Measurements from ENCODE around the gene CYP4A11. TPM values are rescaled to one million over a fixed set of nuclear protein-coding genes. Genes with fewer than 3 reads are reported as not detected.
"Not testable (repeated sequence)": the region's sequence is repeated elsewhere in the genome, so short reads cannot be mapped to it uniquely, and the experiment has no call there.

The CYP4A11 gene, protein sequence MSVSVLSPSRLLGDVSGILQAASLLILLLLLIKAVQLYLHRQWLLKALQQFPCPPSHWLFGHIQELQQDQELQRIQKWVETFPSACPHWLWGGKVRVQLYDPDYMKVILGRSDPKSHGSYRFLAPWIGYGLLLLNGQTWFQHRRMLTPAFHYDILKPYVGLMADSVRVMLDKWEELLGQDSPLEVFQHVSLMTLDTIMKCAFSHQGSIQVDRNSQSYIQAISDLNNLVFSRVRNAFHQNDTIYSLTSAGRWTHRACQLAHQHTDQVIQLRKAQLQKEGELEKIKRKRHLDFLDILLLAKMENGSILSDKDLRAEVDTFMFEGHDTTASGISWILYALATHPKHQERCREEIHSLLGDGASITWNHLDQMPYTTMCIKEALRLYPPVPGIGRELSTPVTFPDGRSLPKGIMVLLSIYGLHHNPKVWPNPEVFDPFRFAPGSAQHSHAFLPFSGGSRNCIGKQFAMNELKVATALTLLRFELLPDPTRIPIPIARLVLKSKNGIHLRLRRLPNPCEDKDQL
- polyA plus RNA-seq (ENCODE audit: insufficient read length) = 59.8 TPM
- long read RNA-seq, donor 1, transcript CYP4A11-201 (12 exons, 2,530 nt) = major isoform, 6 of 25 reads
- long read RNA-seq, donor 1, partial matches to known transcripts = 16 of 25 reads
- long read RNA-seq, donor 1, other reads (novel, unspliced or antisense) = 0 of 25 reads
- long read RNA-seq, donor 2, transcript CYP4A11-201 (12 exons, 2,530 nt) = major isoform, 9 of 11 reads
- long read RNA-seq, donor 2, partial matches to known transcripts = 0 of 11 reads
- long read RNA-seq, donor 2, other reads (novel, unspliced or antisense) = 0 of 11 reads
- long read RNA-seq, donor 3, transcript CYP4A11-201 (12 exons, 2,530 nt) = major isoform, 7 of 7 reads
- long read RNA-seq, donor 3, partial matches to known transcripts = 0 of 7 reads
- long read RNA-seq, donor 3, other reads (novel, unspliced or antisense) = 0 of 7 reads
- long read RNA-seq, donor 4 = 0 reads
- long read RNA-seq, donor 5, partial matches to known transcripts = 0 of 5 reads
- long read RNA-seq, donor 5, other reads (novel, unspliced or antisense) = 0 of 5 reads
- long read RNA-seq, donor 6, partial matches to known transcripts = 0 of 3 reads
- long read RNA-seq, donor 6, other reads (novel, unspliced or antisense) = 0 of 3 reads
- long read RNA-seq, donor 7, partial matches to known transcripts = 0 of 1 reads
- long read RNA-seq, donor 7, other reads (novel, unspliced or antisense) = 0 of 1 reads
- long read RNA-seq, donor 8, transcript CYP4A11-201 (12 exons, 2,530 nt) = major isoform, 6 of 10 reads
- long read RNA-seq, donor 8, partial matches to known transcripts = 0 of 10 reads
- long read RNA-seq, donor 8, other reads (novel, unspliced or antisense) = 0 of 10 reads

- no peak for DNase-seq
These were observed at the start of gene CYP4A11 for GRCh38 chr1:46941135-46941694. Gene CYP4A11, minus strand, starts transcription at chr1:46941476. Its CDS starts 43 bp downstream, at chr1:46941433.

GRCh38 chr1:46990541-46990940, 49.3 kb upstream of the CYP4A11 start:
- DNase-seq = not testable (repeated sequence)

- no peak for DNase-seq
These were observed 42.7 kb upstream of the CYP4A11 start for GRCh38 chr1:46983830-46984586.

GRCh38 chr1:46983166-46983829, 42.0 kb upstream of the CYP4A11 start:
- DNase-seq = no peak

DNA sequence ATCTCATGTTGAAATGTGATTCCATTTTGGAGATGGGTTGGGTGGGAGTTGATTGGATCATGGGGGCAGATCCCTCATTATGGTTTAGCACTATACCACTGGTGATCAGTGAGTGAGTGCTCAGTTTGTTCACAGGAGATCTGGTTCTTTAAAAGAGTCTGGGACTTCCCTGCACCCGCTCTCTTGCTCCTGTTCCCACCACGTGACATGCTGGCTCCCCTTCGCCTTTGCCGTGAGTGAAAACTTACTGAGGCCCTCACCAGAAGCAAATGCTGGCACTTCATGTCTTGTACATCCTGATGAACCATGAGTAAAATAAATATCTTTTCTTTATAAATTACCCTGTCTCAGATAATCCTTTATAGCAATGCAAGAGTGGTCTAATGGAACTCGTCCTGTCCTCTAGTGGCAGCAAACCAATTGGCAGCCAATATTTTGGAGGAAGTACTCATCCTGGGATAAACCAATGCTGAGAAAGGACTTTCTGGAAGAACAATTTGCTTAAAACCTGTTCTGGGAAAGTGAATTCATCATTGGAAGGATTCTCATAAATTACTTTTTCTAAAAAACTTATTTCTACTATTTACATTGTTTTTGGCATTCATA, 27.8 kb upstream of the CYP4A11 start:
- no peak for DNase-seq

- not testable (repeated sequence) for DNase-seq
These were observed 21.0 kb upstream of the CYP4A11 start for GRCh38 chr1:46962272-46962671.

DNA sequence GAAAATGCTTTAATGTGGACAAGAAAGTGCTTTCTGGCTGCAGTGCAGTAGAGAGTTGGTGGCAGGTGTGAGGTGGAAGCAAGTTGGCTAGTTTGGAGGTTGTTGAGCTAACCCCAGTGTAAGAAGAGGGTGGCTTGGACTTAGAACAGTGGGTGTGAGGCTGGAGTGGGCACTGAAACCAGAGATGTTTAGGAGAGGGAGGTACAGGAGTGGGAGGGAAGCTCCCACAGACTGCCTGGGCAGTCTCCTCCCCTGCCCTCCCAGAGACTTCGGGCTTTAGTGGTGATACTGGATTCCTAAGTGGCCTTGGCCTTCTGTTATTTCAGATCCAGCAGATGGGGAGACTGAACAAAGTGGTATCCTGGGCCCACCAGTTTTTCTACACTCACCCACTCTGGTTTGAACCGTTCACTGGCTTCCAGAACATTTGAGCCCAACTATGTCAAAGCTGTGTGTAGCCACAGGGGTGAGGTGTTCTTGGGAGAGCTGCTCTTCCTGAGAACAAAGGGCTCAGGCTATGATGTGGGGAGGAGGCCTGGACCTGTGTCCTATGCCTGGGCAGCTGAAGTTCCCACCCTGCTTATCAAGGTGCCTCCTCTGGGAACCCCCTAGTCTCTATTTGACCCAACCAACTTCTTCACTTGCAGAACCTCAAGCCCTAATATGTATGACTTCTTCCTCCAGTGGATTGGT, 19.9 kb upstream of the CYP4A11 start:
- DNase-seq = no peak

DNA sequence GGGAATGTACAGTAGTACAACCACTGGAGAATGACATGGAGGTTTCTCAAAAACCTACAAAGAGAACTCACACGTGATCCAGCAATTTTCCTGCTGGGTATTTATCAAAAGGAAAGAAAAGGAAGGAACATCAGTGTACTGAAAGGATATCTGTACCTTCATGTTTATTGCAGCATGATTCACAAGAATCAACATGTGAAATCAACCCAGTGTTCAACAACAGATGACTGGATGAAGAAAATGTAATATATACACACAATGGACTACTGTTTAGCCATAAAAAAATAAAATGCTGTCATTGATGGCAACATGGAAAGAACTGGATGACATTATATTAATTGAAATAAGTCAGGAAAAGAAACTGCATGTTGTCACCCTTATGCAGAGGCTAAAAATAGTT, 19.0 kb upstream of the CYP4A11 start:
- no peak for DNase-seq

DNA sequence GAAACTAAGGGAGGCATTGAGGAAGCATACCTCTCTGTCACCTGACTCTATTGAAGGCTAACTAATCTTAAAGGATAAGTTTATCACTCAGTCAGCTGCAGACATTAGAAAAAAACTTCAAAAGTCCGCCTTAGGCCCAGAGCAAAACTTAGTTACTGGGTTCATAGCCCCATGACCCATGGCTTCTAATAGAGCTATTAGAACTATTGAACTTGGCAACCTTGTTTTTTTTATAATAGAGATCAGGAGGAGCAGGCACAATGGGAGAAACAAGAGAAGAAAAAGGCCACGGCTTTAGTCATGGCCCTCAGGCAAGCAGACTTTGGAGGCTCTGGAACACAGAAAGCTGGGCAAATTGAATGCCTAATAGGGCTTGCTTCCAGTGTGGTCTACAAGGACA, 13.8 kb upstream of the CYP4A11 start:
- DNase-seq = not testable (repeated sequence)

DNA sequence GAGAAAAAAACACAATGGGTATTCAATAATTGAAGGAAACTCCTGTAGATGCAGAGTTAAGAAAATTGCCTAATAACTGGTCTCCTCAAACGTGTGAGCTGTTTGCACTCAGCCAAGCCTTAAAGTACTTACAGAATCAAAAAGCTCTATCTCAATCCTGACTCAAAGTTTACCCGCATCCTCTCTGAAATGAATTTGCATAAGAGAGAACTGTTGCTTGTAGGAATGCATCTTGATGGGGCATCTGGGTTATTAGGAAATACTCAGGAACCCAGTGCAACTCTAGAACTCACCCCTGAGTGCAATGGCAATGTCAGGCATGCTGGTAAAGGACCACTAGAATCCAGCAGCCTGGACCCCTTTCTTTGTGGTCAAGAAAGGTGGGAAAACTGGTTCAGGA, 12.6 kb upstream of the CYP4A11 start:
- DNase-seq = not testable (repeated sequence)

GRCh38 chr1:46949417-46949666, 8.1 kb upstream of the CYP4A11 start:
- DNase-seq = not testable (repeated sequence)

DNA sequence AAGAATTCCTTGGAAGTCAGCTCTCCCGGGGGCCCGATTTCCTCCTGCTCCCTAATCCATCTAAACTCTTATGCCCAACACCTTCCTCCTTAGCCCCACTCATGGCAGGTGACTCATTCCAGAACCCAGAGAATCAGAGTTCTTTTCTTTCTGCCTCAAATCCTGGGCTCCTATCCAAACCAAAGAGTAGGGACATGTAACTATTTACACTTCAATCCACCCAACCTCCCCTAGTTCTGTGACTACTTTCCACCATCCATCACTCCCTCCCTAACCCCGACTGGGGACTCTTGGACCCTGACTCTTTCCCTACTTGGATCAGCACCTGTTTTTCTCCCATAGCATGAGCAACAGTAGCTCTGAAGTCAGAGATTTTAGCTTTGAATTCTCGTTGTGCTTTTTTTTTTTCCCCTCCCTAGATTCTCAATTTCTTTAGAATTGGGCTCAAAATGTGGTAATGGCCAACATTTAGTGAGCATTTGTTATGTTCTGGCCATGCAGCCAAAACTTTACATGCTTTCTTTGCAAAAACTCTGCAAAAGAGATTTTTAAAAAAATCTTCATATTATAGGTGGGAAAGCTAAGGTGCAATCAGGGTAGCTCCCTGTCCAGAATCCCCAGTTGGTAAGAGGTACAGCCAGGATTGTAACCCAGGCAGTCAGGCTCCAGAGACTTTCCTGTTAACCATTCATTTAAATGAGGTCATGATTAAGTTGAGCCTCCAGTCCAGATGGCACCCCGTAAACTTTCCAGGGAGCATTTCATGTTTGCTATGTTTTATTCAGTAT, 7.5 kb upstream of the CYP4A11 start:
- no peak for DNase-seq

DNA sequence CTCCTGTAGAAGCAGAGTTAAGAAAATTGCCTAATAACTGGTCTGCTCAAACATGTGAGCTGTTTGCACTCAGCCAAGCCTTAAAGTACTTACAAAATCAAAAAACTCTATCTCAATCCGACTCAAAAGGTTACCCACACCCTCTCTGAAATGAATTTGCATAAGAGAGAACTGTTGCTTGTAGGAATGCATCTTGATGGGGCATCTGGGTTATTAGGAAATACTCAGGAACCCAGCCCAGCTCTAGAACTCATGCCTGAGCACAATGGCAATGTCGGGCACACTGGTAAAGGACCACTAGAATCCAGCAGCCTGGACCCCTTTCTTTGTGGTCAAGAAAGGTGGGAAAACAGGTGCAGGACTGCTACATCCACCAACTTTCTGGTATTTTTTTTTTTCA, 6.4 kb upstream of the CYP4A11 start:
- DNase-seq = not testable (repeated sequence)

GRCh38 chr1:46942086-46942485, 810 bp upstream of the CYP4A11 start:
- DNase-seq = no peak

DNA sequence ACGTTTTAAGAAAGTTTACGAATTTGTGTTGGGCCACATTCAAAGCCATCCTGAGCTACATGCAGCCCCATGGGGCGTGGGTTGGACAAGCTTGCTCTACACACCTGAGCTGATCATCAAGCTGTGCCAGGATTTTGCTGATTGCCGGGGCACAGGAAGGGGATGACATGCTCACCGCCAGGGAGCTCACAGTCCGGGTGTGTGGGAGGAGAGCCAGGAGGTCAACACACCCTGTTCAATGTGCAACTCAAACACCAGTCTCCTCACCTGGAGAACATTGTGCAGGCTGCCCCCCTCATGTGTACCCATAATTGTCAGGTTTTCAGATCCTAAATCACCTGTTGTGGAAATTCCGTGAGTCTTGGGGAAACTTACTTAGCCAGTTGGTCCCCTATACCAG, 969 bp downstream of the CYP4A11 start:
- no peak for DNase-seq

GRCh38 chr1:46937270-46937669, 4.0 kb downstream of the CYP4A11 start:
- DNase-seq = no peak

- DNase-seq = no peak
These were observed 4.5 kb downstream of the CYP4A11 start for GRCh38 chr1:46936788-46937187.

DNA sequence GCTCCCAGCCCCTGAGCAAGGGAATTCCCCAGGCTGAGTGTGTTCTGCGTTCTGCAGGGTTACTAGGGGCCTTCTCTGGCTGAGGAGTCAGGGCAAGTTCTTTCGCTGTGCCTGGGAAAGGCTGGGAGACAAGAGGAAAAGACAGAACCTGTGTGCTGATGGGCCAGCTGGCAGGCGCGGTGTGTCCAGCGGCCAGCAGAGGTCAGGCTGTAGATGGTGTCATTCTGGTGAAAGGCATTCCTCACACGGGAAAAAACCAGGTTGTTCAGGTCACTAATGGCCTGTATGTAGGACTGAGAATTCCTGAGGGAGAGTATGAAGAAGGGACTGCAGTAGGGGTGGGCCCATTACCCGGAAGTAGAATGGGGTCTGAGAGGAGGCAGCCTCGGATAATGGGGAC, 6.4 kb downstream of the CYP4A11 start:
- DNase-seq = not testable (repeated sequence)

- DNase-seq = not testable (repeated sequence)
These were observed 9.3 kb downstream of the CYP4A11 start for GRCh38 chr1:46932020-46932419.
